Measurements from ENCODE around the gene C16orf74. TPM values are rescaled to one million over a fixed set of nuclear protein-coding genes. Genes with fewer than 3 reads are reported as not detected.

Gene C16orf74
- total and polyA plus RNA-seq, 12 donors = 0.16 to 3.2 (median 0.46) TPM; not detected in 1

- WGBS, 4 donors = 89 to 93% (median 91%) methylated on average over 6 of the region's 6 CpGs
- no peak for DNase-seq
- H3K27me3 ChIP-seq = no peaks in the 10 kb centered on the region
- H3K4me1 ChIP-seq (replicated peaks in 1 of 2) = peaks cover 15 to 25% of the 10 kb centered on the region in 2 donors
- H3K9me3 ChIP-seq (replicated peaks in 1 of 3) = no peaks in the 10 kb centered on the region
- intact Hi-C loops (cut with DNase I) = no loop called here
- TF ChIP-seq POLR2A (IDR thresholded peaks at IDR 0.05) (no peak), CTCF (IDR thresholded peaks at IDR 0.05) (no peak)
- peaks cover 0 to 50% of the 10 kb centered on the region in 2 donors for H3K36me3 ChIP-seq (replicated peaks in 1 of 2)
- no peak overlapping the region for H3K4me3 ChIP-seq
- peak overlapping the region in 4 of 5 donors; percentile 66 to 95 (median 86) for H3K27ac ChIP-seq
These were observed 76.1 kb downstream of the C16orf74 start for GRCh38 chr16:85674828-85675227.

- no peak for DNase-seq
- H3K4me1 ChIP-seq (replicated peaks in 1 of 2) = peaks cover 15 to 25% of the 10 kb centered on the region in 2 donors
- no peak for TF ChIP-seq POLR2A (IDR thresholded peaks at IDR 0.05)
- no peak for TF ChIP-seq CTCF (IDR thresholded peaks at IDR 0.05)
- H3K36me3 ChIP-seq (replicated peaks in 1 of 2) = peaks cover 0 to 54% of the 10 kb centered on the region in 2 donors
- intact Hi-C loops (cut with DNase I) = no loop called here
- H3K27me3 ChIP-seq = no peaks in the 10 kb centered on the region
- H3K4me3 ChIP-seq = no peak overlapping the region
- H3K27ac ChIP-seq = peak overlapping the region; percentile 65 to 95 (median 83)
- WGBS, 4 donors = 42 to 57% (median 49%) methylated on average over 4 of the region's 4 CpGs
- no peaks in the 10 kb centered on the region for H3K9me3 ChIP-seq (replicated peaks in 1 of 3)
These were observed 76.5 kb downstream of the C16orf74 start for GRCh38 chr16:85674418-85674755.

GRCh38 chr16:85673529-85674417 lies 77.1 kb downstream of the C16orf74 start:
- H3K9me3 ChIP-seq (replicated peaks in 1 of 3) = no peaks in the 10 kb centered on the region
- H3K4me3 ChIP-seq = peak overlapping the region in 1 of 4 donors; percentile 17
- WGBS, 4 donors = 34 to 50% (median 42%) methylated on average over 19 of the region's 19 CpGs
- H3K36me3 ChIP-seq (replicated peaks in 1 of 2) = peaks cover 0 to 60% of the 10 kb centered on the region in 2 donors
- H3K4me1 ChIP-seq (replicated peaks in 1 of 2) = peaks cover 15 to 25% of the 10 kb centered on the region in 2 donors
- no peaks in the 10 kb centered on the region for H3K27me3 ChIP-seq
- intact Hi-C loops (cut with DNase I) = no loop called here
- peak; percentile 74 to 95 (median 91) for DNase-seq
- peak overlapping the region; percentile 65 to 95 (median 83) for H3K27ac ChIP-seq
- TF ChIP-seq CTCF (IDR thresholded peaks at IDR 0.05) = no peak
- peak in 1 of 2 donors; percentile 62 for TF ChIP-seq POLR2A (IDR thresholded peaks at IDR 0.05)

GRCh38 chr16:85670840-85671239 lies 80.1 kb downstream of the C16orf74 start:
- Histone ChIP-seq H3K27me3 (no peaks in the 10 kb centered on the region), H3K4me1 (replicated peaks in 1 of 2) (peaks cover 15 to 25% of the 10 kb centered on the region in 2 donors), H3K9me3 (replicated peaks in 1 of 3) (no peaks in the 10 kb centered on the region), H3K36me3 (replicated peaks in 1 of 2) (peaks cover 0 to 76% of the 10 kb centered on the region in 2 donors), H3K4me3 (no peak overlapping the region), H3K27ac (no peak overlapping the region)
- DNase-seq = peak in 1 of 7 donors; percentile 2
- no peak for TF ChIP-seq CTCF (IDR thresholded peaks at IDR 0.05)
- TF ChIP-seq POLR2A (IDR thresholded peaks at IDR 0.05) = no peak
- 95 to 99% (median 96%) methylated on average over 14 of the region's 14 CpGs for WGBS, 4 donors
- intact Hi-C loops (cut with DNase I) = no loop called here
